Neural crest cell (in vitro differentiated cells): ENCODE measurements around the gene GZMM. TPM values are rescaled to one million over a fixed set of nuclear protein-coding genes. Genes with fewer than 3 reads are reported as not detected.

Experiments used
- DNase-seq: peaks from one replicate; pipeline ENCODE4 v3.0.0; 2021; ENCODE audit warnings: low read depth, mixed read lengths, low spot score
- H3K27ac Mint-ChIP-seq: one replicate; pipeline ENCODE4 v1.8.0; 2021; ENCODE audit warnings: mild to moderate bottlenecking, mixed read lengths; ENCODE audit not compliant: unreplicated experiment
- H3K27me3 Mint-ChIP-seq: 2 replicates; pipeline ENCODE4 v1.8.0; 2021; ENCODE audit warnings: low read depth, mild to moderate bottlenecking, mixed read lengths
- H3K36me3 Mint-ChIP-seq: 2 replicates; pipeline ENCODE4 v1.8.0; 2021; ENCODE audit warnings: low read depth, mild to moderate bottlenecking, mixed read lengths
- H3K4me1 Mint-ChIP-seq: 2 replicates; pipeline ENCODE4 v1.8.0; 2021; ENCODE audit warnings: mixed read lengths
- H3K4me3 Mint-ChIP-seq: one replicate; pipeline ENCODE4 v1.8.0; 2021; ENCODE audit warnings: mild to moderate bottlenecking, mixed read lengths
- H3K9me3 Mint-ChIP-seq: 2 replicates; pipeline ENCODE4 v1.8.0; 2021; ENCODE audit warnings: mixed read lengths
- CTCF ChIP-seq: fragments of 200-600 bp; sonication (generic); conservative IDR thresholded peaks from 2 replicates; pipeline ENCODE4 v1.5.0; 2021; ENCODE audit warnings: antibody characterized with exemption, mild to moderate bottlenecking
- total RNA-seq: library from RNA; stranded (reverse); gene quantifications from 2 replicates; pipeline ENCODE4 v1.2.1, GENCODE V29; 2021

The GZMM gene
- total RNA-seq, 1 donor from 2014 or later = not detected

GRCh38 chr19:522726-523125 lies 21.1 kb upstream of the GZMM start:
- no peak for DNase-seq
- no peaks in the 10 kb centered on the region for H3K9me3 Mint-ChIP-seq
- H3K4me3 Mint-ChIP-seq = peak overlapping the region; percentile 27
- H3K36me3 Mint-ChIP-seq = no peaks in the 10 kb centered on the region
- H3K4me1 Mint-ChIP-seq = peaks cover 5% of the 10 kb centered on the region
- no peak for TF ChIP-seq CTCF
- H3K27ac Mint-ChIP-seq = no peak overlapping the region
- peaks cover 9% of the 10 kb centered on the region for H3K27me3 Mint-ChIP-seq

DNA sequence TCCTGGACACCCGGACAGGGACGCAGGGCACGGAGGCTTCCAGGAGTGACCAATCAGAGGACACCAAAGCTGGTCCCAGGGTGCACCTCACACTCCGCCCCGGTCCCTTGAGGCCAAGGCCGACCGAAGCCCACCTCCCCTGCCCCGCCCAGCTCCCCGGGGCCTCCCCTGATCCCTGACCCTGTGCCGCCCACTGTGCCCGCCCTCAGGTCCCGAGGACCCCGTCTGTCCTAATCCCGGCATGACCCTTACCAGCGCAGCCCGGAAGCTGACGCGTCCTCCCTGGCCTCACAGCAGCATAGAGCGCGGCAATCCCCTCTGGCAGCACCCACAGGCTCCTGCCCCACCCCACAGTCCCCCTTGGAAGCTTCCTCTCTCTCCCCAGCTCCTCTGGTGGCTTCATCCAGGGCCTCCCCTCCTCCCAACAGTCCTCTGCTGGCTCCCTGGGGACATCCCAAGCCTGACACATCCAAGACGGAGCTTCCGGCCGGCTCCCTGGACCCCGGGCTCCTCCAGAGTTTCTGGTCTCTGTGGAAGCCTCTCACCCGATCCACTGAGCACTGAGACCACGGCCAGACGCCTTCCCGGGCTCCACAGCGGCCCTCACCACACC lies 19.7 kb upstream of the GZMM start:
- H3K4me1 Mint-ChIP-seq = peaks cover 9% of the 10 kb centered on the region
- H3K27me3 Mint-ChIP-seq = peaks cover 9% of the 10 kb centered on the region
- no peak for DNase-seq
- TF ChIP-seq CTCF = no peak
- H3K4me3 Mint-ChIP-seq = no peak overlapping the region
- H3K36me3 Mint-ChIP-seq = no peaks in the 10 kb centered on the region
- no peaks in the 10 kb centered on the region for H3K9me3 Mint-ChIP-seq
- H3K27ac Mint-ChIP-seq = no peak overlapping the region

DNA sequence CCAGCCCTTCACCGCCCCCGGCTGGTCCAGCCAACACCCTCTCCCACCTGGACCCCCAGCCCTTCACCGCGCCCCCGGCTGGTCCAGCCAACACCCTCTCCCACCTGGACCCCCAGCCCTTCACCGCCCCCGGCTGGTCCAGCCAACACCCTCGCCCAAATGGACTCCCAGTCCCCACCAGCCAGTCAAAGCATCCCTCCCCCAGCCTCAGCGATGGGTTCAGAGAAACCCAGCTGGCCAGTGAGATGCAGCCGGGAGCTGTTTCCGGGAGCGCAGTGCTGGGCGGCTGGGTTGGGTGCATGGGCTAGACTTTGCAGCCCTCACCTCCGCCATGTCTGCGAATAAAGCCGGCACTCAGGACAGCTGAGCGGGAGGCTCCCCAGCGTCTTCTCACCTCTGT lies 18.8 kb upstream of the GZMM start:
- Mint-ChIP-seq H3K27me3 (peaks cover 9% of the 10 kb centered on the region), H3K4me1 (peaks cover 9% of the 10 kb centered on the region), H3K9me3 (no peaks in the 10 kb centered on the region), H3K4me3 (peak overlapping the region; percentile 69), H3K36me3 (no peaks in the 10 kb centered on the region), H3K27ac (no peak overlapping the region)
- no peak for TF ChIP-seq CTCF
- no peak for DNase-seq

- Mint-ChIP-seq H3K36me3 (no peaks in the 10 kb centered on the region), H3K4me1 (peaks cover 9% of the 10 kb centered on the region), H3K27me3 (peaks cover 9% of the 10 kb centered on the region), H3K4me3 (peak overlapping the region; percentile 19), H3K27ac (no peak overlapping the region), H3K9me3 (no peaks in the 10 kb centered on the region)
- no peak for TF ChIP-seq CTCF
- no peak for DNase-seq
Measured at GRCh38 chr19:525857-526419, 17.9 kb upstream of the GZMM start.

DNA sequence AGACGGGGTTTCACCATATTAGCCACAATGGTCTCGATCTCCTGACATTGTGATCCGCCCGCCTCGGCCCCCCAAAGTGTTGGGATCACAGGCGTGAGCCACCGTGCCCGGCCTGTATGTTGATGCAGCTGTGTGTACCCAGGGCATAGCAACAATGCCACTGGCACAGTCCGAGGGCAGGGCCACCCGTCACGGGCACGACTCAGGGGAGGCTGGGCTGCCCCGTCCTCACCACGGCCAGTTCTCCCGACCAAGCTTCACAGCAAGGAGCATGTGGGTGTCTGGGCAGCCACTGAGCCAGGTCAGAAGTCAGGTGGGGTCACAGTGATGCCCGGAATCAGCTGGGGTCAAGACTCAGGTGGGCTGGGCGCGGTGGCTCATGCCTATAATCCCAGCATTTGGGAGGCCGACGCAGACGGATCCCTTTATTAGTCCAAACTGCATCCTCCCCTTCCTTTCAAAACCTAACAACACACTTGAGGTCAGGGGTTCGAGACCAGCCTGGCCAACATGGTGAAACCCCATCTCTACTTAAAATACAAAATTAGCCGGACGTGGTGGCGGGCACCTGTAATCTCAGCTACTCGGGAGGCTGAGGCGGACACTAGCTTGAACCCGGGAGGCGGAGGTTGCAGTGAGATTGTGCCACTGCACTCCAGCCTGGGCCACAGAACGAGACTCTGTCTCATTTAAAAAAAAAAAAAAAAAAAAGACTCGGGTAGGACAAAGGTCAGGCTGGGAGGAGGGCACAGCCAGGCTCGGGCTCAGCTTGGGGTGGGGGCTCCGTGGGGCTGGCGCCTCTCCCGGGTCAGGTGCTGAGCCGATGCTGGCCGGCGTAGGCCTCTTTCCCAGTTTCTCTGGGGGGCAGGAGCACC lies 13.5 kb upstream of the GZMM start:
- H3K27me3 Mint-ChIP-seq = peaks cover 8% of the 10 kb centered on the region
- H3K27ac Mint-ChIP-seq = peak overlapping the region; percentile 43
- H3K9me3 Mint-ChIP-seq = no peaks in the 10 kb centered on the region
- TF ChIP-seq CTCF = no peak
- no peaks in the 10 kb centered on the region for H3K36me3 Mint-ChIP-seq
- H3K4me1 Mint-ChIP-seq = peaks cover 13% of the 10 kb centered on the region
- no peak for DNase-seq
- H3K4me3 Mint-ChIP-seq = peak overlapping the region; percentile 91
